Endothelial cell of umbilical vein (primary cell): Measurements from ENCODE around the gene PSG3. TPM values are rescaled to one million over a fixed set of nuclear protein-coding genes. Genes with fewer than 3 reads are reported as not detected.
"Not testable (repeated sequence)": the region's sequence is repeated elsewhere in the genome, so short reads cannot be mapped to it uniquely, and the experiment has no call there.

Experiments
- BruUV-seq: library from RNA; stranded (reverse); fragments of 400-500 nt; replicated peaks from 2 replicates; lab custom pipeline; 2021; lab: Mats Ljungman, UMichigan
- CTCF ChIA-PET: fragments of 300-600, 350-600 bp; sonication (Branson Sonifier 250); formaldehyde crosslinking; loops from one replicate; lab custom pipeline; 2021; ENCODE audit warnings: antibody characterized with exemption, inconsistent platforms; lab: Charles Lee
- POLR2A ChIA-PET: fragments of 300-600, 350-600 bp; sonication (Branson Sonifier 250); formaldehyde crosslinking; loops from one replicate; lab custom pipeline; 2021; ENCODE audit warnings: antibody characterized with exemption, inconsistent platforms; lab: Charles Lee
- DNase-seq: peaks from one replicate; pipeline ENCODE4 v3.0.0-alpha.2; 2011; ENCODE audit warnings: low read depth, low spot score
- FAIRE-seq: peaks from 2 replicates; lab custom pipeline; 2011; peaks lifted over from hg19 to GRCh38; lab: Jason Lieb, UNC
- H2AFZ ChIP-seq: 2 replicates; pipeline ENCODE4 v1.6.0; 2012; ENCODE audit warnings: low read depth, low read length, control low read depth, inconsistent platforms
- H3K27ac ChIP-seq: 2 replicates; pipeline ENCODE4 v1.5.1; 2011; ENCODE audit warnings: low read depth, mild to moderate bottlenecking, control low read depth, low read length, moderate library complexity; ENCODE audit not compliant: insufficient read depth
- H3K27me3 ChIP-seq, 2 experiments: 2 replicates each; pipeline versions ENCODE4 v1.6.0 to v1.6.1; 2011; ENCODE audit warnings: low read length in 2 of 2, mixed read lengths in 1 of 2; ENCODE audit not compliant: control insufficient read depth in 2 of 2, insufficient read depth in 2 of 2
- H3K36me3 ChIP-seq, 2 experiments: 2 replicates in 1 of 2; 3 replicates in 1 of 2; pipeline ENCODE4 v1.5.1; 2011; ENCODE audit warnings: low read length in 2 of 2, mild to moderate bottlenecking in 1 of 2, moderate library complexity in 1 of 2; ENCODE audit not compliant: control insufficient read depth in 2 of 2, insufficient read depth in 2 of 2; ENCODE audit errors: extremely low read depth in 1 of 2
- H3K4me1 ChIP-seq: 3 replicates; pipeline ENCODE4 v1.5.1; 2011; ENCODE audit warnings: mild to moderate bottlenecking, low read length; ENCODE audit not compliant: control insufficient read depth, insufficient read depth; ENCODE audit errors: extremely low read depth
- H3K4me2 ChIP-seq: 2 replicates; pipeline ENCODE4 v1.6.1; 2011; ENCODE audit warnings: low read length, control low read depth, mixed read lengths; ENCODE audit not compliant: insufficient read depth
- H3K4me3 ChIP-seq, 3 experiments: fragments of 200-600 bp in 1 of 3; sonication (generic), shearing (Covaris generic) in 1 of 3; replicated peaks in 1 of 3; 2 replicates each; pipeline ENCODE4 v1.5.1; 2011 to 2016; ENCODE audit warnings: control low read depth in 3 of 3, low read length in 3 of 3, mild to moderate bottlenecking in 2 of 3, inconsistent platforms in 1 of 3, low read depth in 1 of 3, moderate library complexity in 1 of 3; ENCODE audit not compliant: insufficient read depth in 1 of 3
- H3K79me2 ChIP-seq: 2 replicates; pipeline ENCODE4 v1.6.0; 2012; ENCODE audit warnings: low read length, inconsistent platforms; ENCODE audit not compliant: control insufficient read depth, insufficient read depth
- H3K9ac ChIP-seq: replicated peaks from 2 replicates; pipeline ENCODE3; 2011; ENCODE audit warnings: low read length, control low read depth; ENCODE audit not compliant: insufficient read depth; ENCODE audit errors: extremely low read depth
- H3K9me1 ChIP-seq: replicated peaks from 3 replicates; pipeline ENCODE4 v1.6.0; 2011; ENCODE audit warnings: mild to moderate bottlenecking, low read length; ENCODE audit not compliant: control insufficient read depth, insufficient read depth; ENCODE audit errors: extremely low read depth
- H3K9me3 ChIP-seq: replicated peaks from 2 replicates; pipeline ENCODE4 v1.5.1; 2012; ENCODE audit warnings: low read length, inconsistent platforms; ENCODE audit not compliant: control insufficient read depth, insufficient read depth
- H4K20me1 ChIP-seq: replicated peaks from 2 replicates; pipeline ENCODE3; 2011; ENCODE audit warnings: mild to moderate bottlenecking, low read length; ENCODE audit not compliant: control insufficient read depth, insufficient read depth; ENCODE audit errors: extremely low read depth
- EZH2 ChIP-seq: IDR thresholded peaks from 2 replicates; pipeline ENCODE4 v1.6.1; 2012; ENCODE audit warnings: borderline replicate concordance, low read depth, mild to moderate bottlenecking, moderate library complexity, low read length, inconsistent platforms; ENCODE audit not compliant: severe bottlenecking
- FOS ChIP-seq: IDR thresholded peaks from 2 replicates; pipeline ENCODE4 v1.6.1; 2011; ENCODE audit warnings: mild to moderate bottlenecking, low read length, moderate library complexity, borderline replicate concordance; ENCODE audit not compliant: insufficient read depth
- GATA2 ChIP-seq: IDR thresholded peaks from 2 replicates; pipeline ENCODE4 v1.7.0; 2011; ENCODE audit warnings: low read depth, mild to moderate bottlenecking, moderate library complexity, mixed read lengths, low read length; ENCODE audit not compliant: insufficient read length, insufficient read depth
- JUN ChIP-seq: IDR thresholded peaks from 2 replicates; pipeline ENCODE4 v1.6.1; 2011; ENCODE audit warnings: borderline replicate concordance, low read depth; ENCODE audit not compliant: insufficient read length, insufficient read depth
- MYC ChIP-seq: IDR thresholded peaks from one replicate; pipeline ENCODE4 v1.6.1; 2011; ENCODE audit warnings: mild to moderate bottlenecking, low read depth, low read length
- POLR2A ChIP-seq: IDR thresholded peaks from 2 replicates; pipeline ENCODE4 v1.6.1; 2012; ENCODE audit warnings: low read depth, mild to moderate bottlenecking, control low read depth, low read length
- POLR2AphosphoS5 ChIP-seq: IDR thresholded peaks from 2 replicates; pipeline ENCODE4 v1.6.1; 2012; ENCODE audit warnings: low read depth, mild to moderate bottlenecking, control low read depth, low read length, moderate library complexity; ENCODE audit not compliant: insufficient read depth
- dilution Hi-C: fragments of 300-500 bp; cut with MboI; formaldehyde crosslinking; loops from one replicate; pipeline ENCODE4 v1.15.0; 2019; ENCODE audit warnings: low sequenced_read_pairs; ENCODE audit not compliant: extremely low pct_ligation_motif_present
- intact Hi-C: fragments of 100-400 bp; cut with micrococcal nuclease; formaldehyde crosslinking; loops from one replicate; pipeline ENCODE4 v1.10.0; 2022
- polyA plus RNA-seq, 4 experiments: library from polyadenylated mRNA; depleted of rRNA in 3 of 4; stranded (reverse) in 3 of 4; unstranded in 1 of 4; fragments of >200 nt; gene quantifications; 2 replicates each; pipeline versions ENCODE4 v1.2.1 to v1.2.3, GENCODE V29; 2011 to 2012; ENCODE audit warnings: missing spikeins in 1 of 4
- total RNA-seq: library from RNA; stranded (reverse); gene quantifications from 2 replicates; pipeline ENCODE4 v1.2.3, GENCODE V29; 2021
- TF ChIP-seq, protein P1 (sequence below): IDR thresholded peaks from 2 replicates; pipeline ENCODE4 v1.6.1; 2011; ENCODE audit not compliant: insufficient read depth, insufficient read length
- TF ChIP-seq, protein P2 (sequence below), 2 donors: IDR thresholded peaks; 1 replicate in 1 of 2; 2 replicates in 1 of 2; pipeline ENCODE4 v1.5.1; 2011; ENCODE audit warnings: low read length in 2 of 2, mild to moderate bottlenecking in 2 of 2, moderate library complexity in 2 of 2, control low read depth in 1 of 2, inconsistent platforms in 1 of 2, low read depth in 1 of 2; ENCODE audit not compliant: insufficient read depth in 1 of 2; ENCODE audit errors: extremely low read depth in 1 of 2

The PSG3 gene
- total and polyA plus RNA-seq, 2 donors (not counting 3 experiments of a cell fraction or from before 2014, with no cell fraction given) = not detected

DNA sequence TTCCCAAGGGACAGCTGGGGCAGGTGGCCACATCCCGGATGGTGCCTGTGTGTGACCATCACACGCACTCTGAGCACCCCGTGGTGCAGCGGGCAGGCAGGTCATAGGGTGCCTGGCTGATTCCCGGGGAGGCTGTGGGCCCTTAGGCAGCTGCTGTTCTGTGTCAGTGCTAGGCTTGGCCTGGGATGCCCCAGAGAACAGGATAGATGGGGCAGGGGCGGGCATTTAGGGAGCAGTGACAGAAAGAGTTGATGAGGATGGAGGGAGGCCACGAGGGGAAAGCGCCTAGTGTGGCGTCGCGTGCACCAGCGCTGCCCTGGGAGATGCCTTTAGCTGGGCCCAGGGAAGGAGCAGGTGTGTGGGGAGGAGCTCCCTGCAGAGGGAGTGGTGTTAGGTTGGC is 26.6 kb upstream of the PSG3 start:
- H3K27ac ChIP-seq, H3K9me1 ChIP-seq, dilution Hi-C loops, H3K79me2 ChIP-seq, H3K27me3 ChIP-seq, DNase-seq, H3K36me3 ChIP-seq, H3K4me2 ChIP-seq, H2AFZ ChIP-seq, H3K9ac ChIP-seq, FAIRE-seq, POLR2A ChIA-PET, H4K20me1 ChIP-seq, H3K9me3 ChIP-seq, BruUV-seq, H3K4me3 ChIP-seq, CTCF ChIA-PET, H3K4me1 ChIP-seq: not testable (repeated sequence)
- intact Hi-C loops = loop anchor here (10.0 kb wide), 1 partner anchor 72 kb away; no protein-coding TSS in a partner anchor

DNA sequence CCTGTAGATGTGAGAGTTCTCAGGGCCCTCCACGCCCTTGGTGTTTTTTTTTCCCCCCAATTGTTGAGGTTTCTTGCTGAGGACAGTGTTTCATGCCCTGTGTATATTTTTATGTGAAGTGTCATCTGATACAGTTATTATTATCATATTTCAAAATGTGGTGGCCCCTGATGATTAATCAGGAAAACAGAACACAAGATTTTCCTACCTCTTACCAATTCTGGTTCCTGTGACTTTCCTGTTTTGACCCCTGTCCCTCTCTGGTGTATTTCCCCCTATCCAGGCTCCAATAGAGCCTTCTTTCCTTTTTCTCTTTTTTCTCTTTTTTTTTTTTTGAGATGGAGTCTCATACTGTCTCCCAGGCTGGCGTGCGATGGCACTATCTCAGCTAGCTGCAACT is 24.6 kb upstream of the PSG3 start:
- CTCF ChIA-PET = no interaction called here
- Histone ChIP-seq H3K9ac (no peak overlapping the region), H3K9me1 (no peaks in the 10 kb centered on the region), H3K4me2 (no peak overlapping the region), H2AFZ (no peak overlapping the region), H3K36me3 (no peaks in the 10 kb centered on the region), H3K27me3 (no peaks in the 10 kb centered on the region), H3K9me3 (no peaks in the 10 kb centered on the region), H3K79me2 (no peaks in the 10 kb centered on the region), H4K20me1 (no peaks in the 10 kb centered on the region), H3K4me1 (no peaks in the 10 kb centered on the region), H3K4me3 (no peak overlapping the region), H3K27ac (no peak overlapping the region)
- intact Hi-C loops (loop anchor here (10.0 kb wide), 1 partner anchor 70 kb away; no protein-coding TSS in a partner anchor), dilution Hi-C loops (no loop called here)
- DNase-seq (no peak), FAIRE-seq (no peak)
- POLR2A ChIA-PET = no interaction called here
- TF ChIP-seq, protein P1, sequence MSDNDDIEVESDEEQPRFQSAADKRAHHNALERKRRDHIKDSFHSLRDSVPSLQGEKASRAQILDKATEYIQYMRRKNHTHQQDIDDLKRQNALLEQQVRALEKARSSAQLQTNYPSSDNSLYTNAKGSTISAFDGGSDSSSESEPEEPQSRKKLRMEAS = no peak
- no peak for TF ChIP-seq FOS
- no peak for TF ChIP-seq GATA2
- no peak for TF ChIP-seq EZH2
- TF ChIP-seq POLR2AphosphoS5 = no peak
- TF ChIP-seq POLR2A = no peak
- TF ChIP-seq, protein P2, sequence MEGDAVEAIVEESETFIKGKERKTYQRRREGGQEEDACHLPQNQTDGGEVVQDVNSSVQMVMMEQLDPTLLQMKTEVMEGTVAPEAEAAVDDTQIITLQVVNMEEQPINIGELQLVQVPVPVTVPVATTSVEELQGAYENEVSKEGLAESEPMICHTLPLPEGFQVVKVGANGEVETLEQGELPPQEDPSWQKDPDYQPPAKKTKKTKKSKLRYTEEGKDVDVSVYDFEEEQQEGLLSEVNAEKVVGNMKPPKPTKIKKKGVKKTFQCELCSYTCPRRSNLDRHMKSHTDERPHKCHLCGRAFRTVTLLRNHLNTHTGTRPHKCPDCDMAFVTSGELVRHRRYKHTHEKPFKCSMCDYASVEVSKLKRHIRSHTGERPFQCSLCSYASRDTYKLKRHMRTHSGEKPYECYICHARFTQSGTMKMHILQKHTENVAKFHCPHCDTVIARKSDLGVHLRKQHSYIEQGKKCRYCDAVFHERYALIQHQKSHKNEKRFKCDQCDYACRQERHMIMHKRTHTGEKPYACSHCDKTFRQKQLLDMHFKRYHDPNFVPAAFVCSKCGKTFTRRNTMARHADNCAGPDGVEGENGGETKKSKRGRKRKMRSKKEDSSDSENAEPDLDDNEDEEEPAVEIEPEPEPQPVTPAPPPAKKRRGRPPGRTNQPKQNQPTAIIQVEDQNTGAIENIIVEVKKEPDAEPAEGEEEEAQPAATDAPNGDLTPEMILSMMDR (IDR thresholded peaks at IDR 0.05; ENCODE audit: extremely low read depth in 1 of 2, insufficient read depth in 1 of 2, low read depth in 1 of 2, low read length in 2 of 2) = no peak
- TF ChIP-seq JUN = no peak
- TF ChIP-seq MYC = no peak
- no TSS peak for BruUV-seq
